ENCODE data around the gene TICRR.

The TICRR gene

GRCh38 chr15:89645680-89646079, 70.4 kb downstream of the TICRR start:
- ChIA-PET CTCF (interaction anchor here (0.7 to 3.7 kb wide), 15 partner anchors 12 to 132 kb away, joined by 3 to 37 read pairs (median 5); no protein-coding TSS in a partner anchor), POLR2A (no interaction called here)
- TF ChIP-seq, protein P1, sequence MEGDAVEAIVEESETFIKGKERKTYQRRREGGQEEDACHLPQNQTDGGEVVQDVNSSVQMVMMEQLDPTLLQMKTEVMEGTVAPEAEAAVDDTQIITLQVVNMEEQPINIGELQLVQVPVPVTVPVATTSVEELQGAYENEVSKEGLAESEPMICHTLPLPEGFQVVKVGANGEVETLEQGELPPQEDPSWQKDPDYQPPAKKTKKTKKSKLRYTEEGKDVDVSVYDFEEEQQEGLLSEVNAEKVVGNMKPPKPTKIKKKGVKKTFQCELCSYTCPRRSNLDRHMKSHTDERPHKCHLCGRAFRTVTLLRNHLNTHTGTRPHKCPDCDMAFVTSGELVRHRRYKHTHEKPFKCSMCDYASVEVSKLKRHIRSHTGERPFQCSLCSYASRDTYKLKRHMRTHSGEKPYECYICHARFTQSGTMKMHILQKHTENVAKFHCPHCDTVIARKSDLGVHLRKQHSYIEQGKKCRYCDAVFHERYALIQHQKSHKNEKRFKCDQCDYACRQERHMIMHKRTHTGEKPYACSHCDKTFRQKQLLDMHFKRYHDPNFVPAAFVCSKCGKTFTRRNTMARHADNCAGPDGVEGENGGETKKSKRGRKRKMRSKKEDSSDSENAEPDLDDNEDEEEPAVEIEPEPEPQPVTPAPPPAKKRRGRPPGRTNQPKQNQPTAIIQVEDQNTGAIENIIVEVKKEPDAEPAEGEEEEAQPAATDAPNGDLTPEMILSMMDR (IDR thresholded peaks at IDR 0.05; ENCODE audit: insufficient read depth, low read length, missing control alignments): no peak
- DNase-seq (ENCODE audit: low read depth, low spot score): no peak
- H3K4me3 ChIP-seq (ENCODE audit: low read depth, low read length): no peak overlapping the region

DNA sequence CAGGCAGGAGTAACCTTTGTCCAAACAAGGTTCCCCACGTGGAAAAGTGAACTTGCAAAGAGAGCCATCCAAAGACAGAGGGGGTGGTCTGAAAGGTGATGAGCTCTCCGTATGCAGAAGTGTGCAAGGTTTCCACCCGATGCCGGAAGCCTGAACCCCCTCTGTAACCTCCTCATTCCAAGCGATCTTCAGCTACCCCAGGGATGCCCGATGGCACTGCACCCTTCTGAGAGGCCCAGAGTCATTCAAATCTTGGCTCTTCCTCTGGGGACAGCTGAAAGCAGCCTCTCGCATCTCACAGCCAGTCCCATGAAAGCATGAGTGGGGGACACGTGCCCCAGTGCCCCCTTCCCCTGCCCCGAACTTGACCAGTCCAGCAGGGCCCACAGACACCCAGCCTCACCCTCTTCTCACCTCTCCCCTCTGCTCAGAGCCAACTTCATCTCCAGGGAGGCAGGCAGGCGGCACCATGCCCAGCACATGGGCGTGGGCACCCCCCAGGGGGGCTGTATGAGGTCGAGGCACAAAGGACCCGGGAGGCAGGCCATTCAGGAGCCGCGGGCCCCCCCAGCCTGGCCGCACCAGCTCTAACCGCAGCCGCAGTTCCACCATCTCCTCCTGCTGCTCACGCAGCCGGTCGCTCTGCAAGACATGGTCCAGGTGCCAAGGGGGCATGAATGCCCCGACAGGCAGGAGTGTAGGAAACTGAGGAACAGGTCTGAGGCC, 71.3 kb downstream of the TICRR start:
- TF ChIP-seq, protein P1 (IDR thresholded peaks at IDR 0.05; ENCODE audit: insufficient read depth, low read length, missing control alignments): no peak
- ChIA-PET CTCF (interaction anchor here (0.7 to 3.7 kb wide), 22 partner anchors 8 to 242 kb away, joined by 3 to 37 read pairs (median 6); partner anchors contain the start of gene KIF7), POLR2A (no interaction called here)
- DNase-seq (ENCODE audit: low read depth, low spot score): no peak
- H3K4me3 ChIP-seq (ENCODE audit: low read depth, low read length): no peak overlapping the region

GRCh38 chr15:89647191-89647851, 72.1 kb downstream of the TICRR start:
- no peak for DNase-seq (ENCODE audit: low read depth, low spot score)
- POLR2A ChIA-PET: no interaction called here
- no peak overlapping the region for H3K4me3 ChIP-seq (ENCODE audit: low read depth, low read length)
- TF ChIP-seq, protein P1 (IDR thresholded peaks at IDR 0.05; ENCODE audit: insufficient read depth, low read length, missing control alignments): peak; percentile 95
- CTCF ChIA-PET: interaction anchor here (0.7 to 3.7 kb wide), 21 partner anchors 10 to 241 kb away, joined by 3 to 37 read pairs (median 7); no protein-coding TSS in a partner anchor

DNA sequence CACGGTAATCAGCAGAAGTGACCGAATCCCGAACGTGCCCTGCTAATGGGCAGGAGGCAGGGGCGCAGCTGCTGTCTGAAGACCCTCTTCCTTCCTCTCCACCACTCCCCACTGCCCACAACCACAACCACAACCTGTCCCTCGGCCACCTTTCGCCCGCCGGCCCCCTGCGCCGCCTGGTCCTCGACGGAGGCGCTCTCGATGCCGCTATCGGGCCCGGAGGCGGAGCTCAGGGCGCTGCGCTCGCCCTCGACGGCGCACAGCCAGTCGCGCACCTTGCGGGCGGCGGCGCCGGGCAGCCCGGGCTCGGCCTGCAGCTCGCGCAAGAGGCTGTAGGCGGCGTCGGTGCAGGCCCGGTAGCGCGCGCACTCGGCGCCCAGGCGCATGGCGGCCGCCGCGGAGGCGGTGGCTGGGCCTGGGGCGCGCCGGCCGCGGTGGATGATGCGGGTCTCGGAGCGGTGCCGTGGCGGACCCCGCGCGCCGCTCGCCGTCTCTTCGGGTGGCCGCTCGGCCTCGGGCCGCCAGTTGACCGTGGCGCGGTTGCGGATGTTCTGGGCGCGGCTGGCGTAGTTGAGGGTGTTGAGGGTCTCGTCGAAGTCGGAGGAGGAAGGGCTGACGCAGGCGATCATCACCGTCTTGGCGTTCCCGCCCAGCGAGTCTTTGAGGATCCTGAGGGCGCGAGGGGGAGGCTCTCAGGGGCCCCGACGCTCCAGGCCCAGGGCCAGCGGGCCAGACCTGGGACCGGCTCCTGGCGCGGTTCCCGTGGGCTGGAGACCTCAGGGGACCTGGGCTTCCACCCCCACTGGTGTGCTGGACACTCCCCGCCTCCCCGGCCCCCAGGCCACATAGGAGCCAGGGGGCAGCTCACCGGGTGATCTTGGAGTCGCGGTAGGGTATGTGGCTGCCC, 73.1 kb downstream of the TICRR start:
- ChIA-PET POLR2A (no interaction called here), CTCF (interaction anchor here (0.7 to 3.1 kb wide), 13 partner anchors 9 to 240 kb away, joined by 3 to 37 read pairs (median 9); no protein-coding TSS in a partner anchor)
- TF ChIP-seq, protein P1 (IDR thresholded peaks at IDR 0.05; ENCODE audit: insufficient read depth, low read length, missing control alignments): no peak
- DNase-seq (ENCODE audit: low read depth, low spot score): no peak
- no peak overlapping the region for H3K4me3 ChIP-seq (ENCODE audit: low read depth, low read length)

DNA sequence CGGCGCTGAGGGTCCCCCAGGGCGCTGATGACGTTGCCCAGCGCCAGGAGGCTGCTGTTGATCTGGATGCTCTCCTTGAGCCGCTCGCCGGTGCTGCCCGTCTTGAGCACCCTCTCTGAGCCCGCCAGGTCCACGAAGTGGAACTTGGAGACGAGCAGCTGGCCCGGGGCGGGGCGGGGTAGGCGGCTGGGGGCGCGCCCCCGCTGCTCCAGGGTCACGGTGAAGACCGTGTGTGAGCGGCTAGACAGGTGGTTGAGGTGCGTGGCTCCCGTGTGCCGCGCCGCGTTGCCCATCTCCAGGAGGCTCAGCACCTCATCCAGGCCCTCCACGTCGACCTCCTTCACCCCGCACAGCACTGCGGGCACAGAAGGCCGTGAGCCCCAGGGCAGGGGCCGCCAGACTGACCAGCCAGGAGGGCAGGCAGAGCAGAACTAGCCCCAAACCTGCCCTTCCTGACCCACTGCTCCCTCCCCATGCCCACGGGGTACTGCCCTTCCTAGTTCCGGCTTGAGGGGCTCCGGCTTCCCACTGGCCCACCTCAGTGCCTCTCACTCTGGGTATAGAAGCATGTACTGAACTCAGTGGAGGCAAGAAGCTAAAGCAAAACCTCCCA, 73.8 kb downstream of the TICRR start:
- TF ChIP-seq, protein P1 (IDR thresholded peaks at IDR 0.05; ENCODE audit: insufficient read depth, low read length, missing control alignments): no peak

More for the DNA sequence above, 73.8 kb downstream of the TICRR start:
- ChIA-PET CTCF (interaction anchor here (1.4 kb wide), 1 partner anchor 9 kb away, joined by 7 read pairs; no protein-coding TSS in a partner anchor), POLR2A (no interaction called here)
- no peak overlapping the region for H3K4me3 ChIP-seq (ENCODE audit: low read depth, low read length)
- no peak for DNase-seq (ENCODE audit: low read depth, low spot score)
